Measurements from ENCODE around the gene TGDS. TPM values are rescaled to one million over a fixed set of nuclear protein-coding genes. Genes with fewer than 3 reads are reported as not detected.

Gene TGDS
- total and polyA plus RNA-seq, 2 of the 8 experiments (the other 6 are each of a cell fraction or from before 2014, with no cell fraction given), result 11.6 to 11.8 TPM

DNA sequence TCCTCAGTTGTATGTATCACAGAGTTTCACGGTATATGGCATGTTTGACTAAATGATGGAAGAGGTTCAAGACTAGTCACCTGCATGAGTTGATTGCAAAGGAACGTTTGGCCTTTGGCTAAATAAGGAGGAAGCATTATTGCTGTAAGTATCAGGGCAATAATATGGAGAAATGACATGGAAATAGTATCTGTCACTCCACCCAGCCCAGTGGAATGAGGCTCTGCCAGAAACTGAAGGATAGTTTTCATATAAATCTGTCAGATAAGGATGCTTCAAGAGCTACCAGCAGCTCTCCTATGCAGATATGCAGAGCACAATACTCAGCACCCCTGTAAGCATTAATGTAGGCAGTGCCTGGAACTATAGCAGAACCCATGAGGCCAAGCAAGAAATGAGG, 60.7 kb downstream of the TGDS start:
- Histone ChIP-seq H4K5ac (ENCODE audit: insufficient read length, low read depth, low read length) (no peak overlapping the region), H3K36me3 (ENCODE audit: control insufficient read depth in 2 of 4, insufficient read depth in 4 of 4, low read length in 3 of 4) (no peaks in the 10 kb centered on the region), H3K23ac (ENCODE audit: insufficient read length) (no peak overlapping the region), H3K79me1 (ENCODE audit: low read depth, low read length) (no peaks in the 10 kb centered on the region), H3K23me2 (ENCODE audit: low read depth, low read length) (no peaks in the 10 kb centered on the region), H4K8ac (ENCODE audit: extremely low read depth, insufficient read depth, low read length) (no peak overlapping the region), H3K9me3 (ENCODE audit: insufficient read depth in 2 of 2, low read depth in 1 of 2, low read length in 1 of 2) (no peaks in the 10 kb centered on the region), H3K9ac (replicated peaks in 1 of 4; ENCODE audit: extremely low read depth in 1 of 4, low read depth in 3 of 4, low read length in 3 of 4) (no peak overlapping the region), H3K4me2 (ENCODE audit: insufficient read depth in 1 of 2, low read depth in 2 of 2, low read length in 2 of 2) (no peak overlapping the region), H2BK20ac (ENCODE audit: low read length) (no peak overlapping the region), H2BK120ac (replicated peaks; ENCODE audit: low read depth, low read length) (no peak overlapping the region), H4K91ac (replicated peaks; ENCODE audit: insufficient read length, low read length) (no peak overlapping the region), H3K27me3 (replicated peaks in 1 of 4; ENCODE audit: control insufficient read depth in 3 of 4, extremely low read depth in 1 of 4, insufficient read depth in 3 of 4, low read length in 3 of 4) (no peaks in the 10 kb centered on the region), H3K56ac (replicated peaks; ENCODE audit: insufficient read length, low read depth, low read length) (no peak overlapping the region), H2BK15ac (ENCODE audit: low read length) (no peak overlapping the region), H3K18ac (ENCODE audit: extremely low read depth, low read length) (no peak overlapping the region), H2AFZ (ENCODE audit: low read length) (no peak overlapping the region), H3K14ac (ENCODE audit: insufficient read length) (no peak overlapping the region), H2AK5ac (ENCODE audit: low read depth, low read length) (no peak overlapping the region), H3K27ac (ENCODE audit: low read depth, low read length) (no peak overlapping the region), H3K4ac (replicated peaks; ENCODE audit: insufficient read length, low read depth, low read length) (no peak overlapping the region), H3K79me2 (ENCODE audit: control insufficient read depth in 1 of 2, insufficient read depth in 2 of 2, low read length in 2 of 2) (no peaks in the 10 kb centered on the region), H2BK12ac (ENCODE audit: low read depth, low read length) (no peak overlapping the region), H2BK5ac (ENCODE audit: low read depth, low read length) (no peak overlapping the region), H4K20me1 (replicated peaks in 1 of 2; ENCODE audit: control insufficient read depth in 1 of 2, insufficient read depth in 2 of 2, low read length in 2 of 2) (no peaks in the 10 kb centered on the region), H3K4me1 (replicated peaks in 1 of 4; ENCODE audit: control insufficient read depth in 3 of 4, insufficient read depth in 4 of 4, low read length in 3 of 4) (peaks cover 0 to 4% (median 0%) of the 10 kb centered on the region in 4 experiments; a peak in 1 of 7 replicates), H3K4me3 (ENCODE audit: extremely low read depth in 1 of 4, insufficient read depth in 2 of 4, low read depth in 3 of 4, low read length in 4 of 4) (no peak overlapping the region)
- 86% methylated on average over 2 of the region's 2 CpGs; no CpG with 5 or more reads in 1 of the 2 experiments for WGBS, 2 experiments (ENCODE audit: extremely low coverage in 1 of 2, insufficient coverage in 1 of 2, insufficient read length in 1 of 2, insufficient replicate concordance in 2 of 2, low coverage in 1 of 2, low lambda C conversion rate in 2 of 2, missing lambda C conversion rate in 1 of 2)
- CTCF ChIA-PET (ENCODE audit: partially characterized antibody), result interaction anchor here (0.7 to 2.0 kb wide), 4 partner anchors 9 to 100 kb away, joined by 3 to 9 read pairs (median 4); no protein-coding TSS in a partner anchor
- DNase-seq (ENCODE audit: low read depth in 1 of 2, low spot score in 2 of 2) (no peak), FAIRE-seq (no peak)
- POLR2A ChIA-PET (ENCODE audit: partially characterized antibody), result interaction anchor here (1.1 kb wide), 1 partner anchor 11 kb away, joined by 6 read pairs; no protein-coding TSS in a partner anchor
- TF ChIP-seq JUND (IDR thresholded peaks at IDR 0.05; ENCODE audit: low read length) (no peak), EGR1 (IDR thresholded peaks at IDR 0.05; ENCODE audit: borderline replicate concordance, low read depth, low read length) (no peak), TEAD4 (IDR thresholded peaks at IDR 0.05; ENCODE audit: low read depth, low read length) (no peak), HDAC2 (IDR thresholded peaks at IDR 0.05; ENCODE audit: borderline replicate concordance in 1 of 2, low read depth in 2 of 2, low read length in 2 of 2) (no peak), PHF8 (conservative IDR thresholded peaks at IDR 0.05; ENCODE audit: low read depth, low read length) (no peak), E2F6 (IDR thresholded peaks at IDR 0.05) (no peak), CEBPB (IDR thresholded peaks at IDR 0.05; ENCODE audit: low read depth, low read length) (no peak), SRF (IDR thresholded peaks at IDR 0.05; ENCODE audit: low read depth, low read length) (no peak), ATF3 (IDR thresholded peaks at IDR 0.05; ENCODE audit: insufficient read depth, low read depth, low read length) (no peak), BACH1 (IDR thresholded peaks at IDR 0.05; ENCODE audit: low read length) (no peak), CREB1 (IDR thresholded peaks at IDR 0.05) (no peak), CBX8 (IDR thresholded peaks at IDR 0.05; ENCODE audit: borderline replicate concordance, low read depth, low read length) (no peak), RBBP5 (IDR thresholded peaks at IDR 0.05; ENCODE audit: borderline replicate concordance, low read depth, low read length) (no peak), SIX5 (IDR thresholded peaks at IDR 0.05; ENCODE audit: low read depth, low read length) (no peak)

Measured in H1 (cell line).